Renal cortical epithelial cell (primary cell): ENCODE measurements around the gene NR2C2AP. TPM values are rescaled to one million over a fixed set of nuclear protein-coding genes. Genes with fewer than 3 reads are reported as not detected.
A peak's percentile ranks its signal among the peaks of the same experiment; 100 is the strongest.
"Not testable (repeated sequence)": the region's sequence is repeated elsewhere in the genome, so short reads cannot be mapped to it uniquely, and the experiment has no call there.

Experiments
- DNase-seq: peaks from one replicate; pipeline ENCODE4 v3.0.0-alpha.2; 2011; ENCODE audit warnings: low read depth
- total RNA-seq: library from RNA; depleted of rRNA; stranded (reverse); fragments of >200 nt; gene quantifications from 2 replicates; pipeline ENCODE4 v1.2.3, GENCODE V29; 2014

NR2C2AP gene
- 8.2 and 19.4 TPM in 2 replicates for total RNA-seq

DNA sequence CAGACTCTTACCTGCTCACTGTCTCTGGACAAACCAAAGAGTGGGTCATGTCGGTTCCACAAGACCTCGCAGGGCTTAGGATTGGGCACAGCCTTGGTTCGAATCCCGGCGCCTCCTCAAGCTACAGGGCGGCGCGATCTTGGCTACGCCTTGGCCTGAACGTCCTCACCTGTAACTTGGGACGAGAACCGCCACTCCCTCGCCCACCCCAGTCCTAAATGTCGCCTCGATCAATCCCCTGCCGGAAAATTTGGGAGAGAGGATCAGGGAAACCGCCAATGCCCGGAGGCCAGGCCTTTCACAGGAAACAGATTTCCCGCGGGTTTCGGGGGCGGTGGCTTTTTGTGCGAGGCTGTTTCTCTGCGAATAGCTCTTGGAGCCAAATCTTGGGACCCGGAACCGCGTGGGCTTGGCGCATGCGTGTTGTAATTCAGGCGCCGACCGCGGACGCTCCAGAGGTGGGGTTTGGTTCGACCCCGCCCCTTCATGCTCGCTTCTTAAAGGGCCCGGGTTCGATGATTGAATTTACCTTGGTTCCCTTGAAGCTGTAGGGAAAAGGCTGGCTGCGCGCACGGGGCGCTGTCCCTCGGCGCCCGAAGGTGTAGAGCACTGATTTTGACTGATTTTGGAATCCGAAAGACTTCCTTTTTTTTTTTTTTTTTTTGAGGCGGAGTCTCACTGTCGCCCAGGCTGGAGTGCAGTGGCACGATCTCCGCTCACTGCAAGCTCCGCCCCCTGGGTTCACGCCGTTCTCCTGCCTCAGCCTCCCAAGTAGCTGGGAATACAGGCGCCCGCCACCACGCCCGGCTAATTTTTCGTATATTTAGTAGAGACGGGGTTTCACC, at the start of gene NR2C2AP:
NR2C2AP (minus strand) TSS at position 403 of the 845 bp plus-strand sequence; CDS start at position 49, 354 bp downstream.
- peak; percentile 85 for DNase-seq

DNA sequence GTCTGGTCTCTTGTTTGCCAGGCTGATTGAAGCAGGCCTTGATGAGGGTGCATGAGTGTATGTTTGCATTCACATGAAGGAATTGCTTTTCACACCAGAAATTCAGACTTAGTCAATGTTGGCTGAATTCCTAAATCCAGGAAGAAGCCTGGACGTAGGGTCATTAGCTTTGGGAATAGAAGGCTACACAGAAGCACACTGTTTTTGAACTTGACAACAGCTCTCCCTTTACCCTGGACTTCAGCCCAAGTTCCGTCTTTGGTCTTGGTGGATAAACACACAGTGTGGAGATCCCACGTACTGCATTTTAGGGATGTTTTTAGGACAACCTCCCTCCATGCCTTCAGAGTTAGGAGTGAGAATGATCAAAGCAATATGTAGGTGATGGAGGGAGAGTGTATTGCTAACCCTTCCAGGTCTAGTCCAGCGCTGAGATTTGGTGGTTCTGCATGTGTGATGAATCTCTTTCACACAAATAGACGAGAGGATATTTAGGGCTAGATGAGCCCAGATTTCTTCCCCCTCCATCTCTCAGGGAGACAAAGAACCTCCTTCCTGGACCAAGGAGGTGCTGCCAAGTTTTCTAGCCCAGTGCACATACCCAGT, 47.1 kb upstream of the NR2C2AP start:
- DNase-seq = no peak

DNA sequence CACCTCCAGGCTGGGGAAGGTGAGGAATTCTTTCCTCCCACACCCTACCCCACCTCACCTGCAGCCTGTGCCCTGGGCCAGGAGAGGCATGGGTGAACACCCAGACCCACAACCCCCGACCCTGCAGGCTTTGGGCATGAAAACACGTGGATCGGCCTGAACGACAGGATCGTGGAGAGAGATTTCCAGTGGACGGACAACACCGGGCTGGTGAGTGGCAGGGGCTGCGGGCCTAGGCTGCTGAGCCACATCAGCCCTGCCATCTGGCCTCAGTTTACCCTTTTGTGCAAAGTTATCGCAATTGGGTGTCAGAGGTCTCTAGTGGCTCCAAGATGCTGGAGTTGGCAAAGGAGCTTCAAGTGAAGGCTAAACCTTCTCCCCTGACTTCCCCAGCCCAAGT, 37.3 kb upstream of the NR2C2AP start:
- no peak for DNase-seq

DNA sequence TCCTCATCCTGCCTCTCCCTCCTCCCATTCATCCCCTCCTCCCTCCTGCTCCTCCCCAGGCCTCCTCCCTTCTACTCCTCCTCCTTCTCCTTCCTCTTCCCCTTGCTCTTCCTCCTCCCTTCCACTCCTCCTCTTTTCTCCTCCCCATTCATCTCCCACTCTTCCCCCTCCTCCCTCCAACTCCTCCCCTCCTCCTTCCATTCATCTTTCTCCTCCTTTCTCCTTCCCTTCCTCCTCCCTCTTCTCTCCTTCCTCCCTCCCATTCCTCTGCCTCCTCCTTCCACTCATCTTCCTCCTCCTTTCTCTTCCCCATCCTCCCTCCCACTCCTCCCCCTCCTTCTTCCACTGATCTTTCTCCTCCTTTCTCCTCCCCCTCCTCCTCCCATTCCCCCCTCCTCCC, 36.5 kb upstream of the NR2C2AP start:
- DNase-seq = no peak

- no peak for DNase-seq
Measured at GRCh38 chr19:19238126-19238894, 35.1 kb upstream of the NR2C2AP start.

GRCh38 chr19:19236173-19236572, 33.0 kb upstream of the NR2C2AP start:
- DNase-seq = no peak

GRCh38 chr19:19234220-19234816, 31.1 kb upstream of the NR2C2AP start:
- DNase-seq = no peak

GRCh38 chr19:19232261-19232721, 29.1 kb upstream of the NR2C2AP start:
- no peak for DNase-seq

- no peak for DNase-seq
Measured at GRCh38 chr19:19230999-19231398, 27.8 kb upstream of the NR2C2AP start.

DNA sequence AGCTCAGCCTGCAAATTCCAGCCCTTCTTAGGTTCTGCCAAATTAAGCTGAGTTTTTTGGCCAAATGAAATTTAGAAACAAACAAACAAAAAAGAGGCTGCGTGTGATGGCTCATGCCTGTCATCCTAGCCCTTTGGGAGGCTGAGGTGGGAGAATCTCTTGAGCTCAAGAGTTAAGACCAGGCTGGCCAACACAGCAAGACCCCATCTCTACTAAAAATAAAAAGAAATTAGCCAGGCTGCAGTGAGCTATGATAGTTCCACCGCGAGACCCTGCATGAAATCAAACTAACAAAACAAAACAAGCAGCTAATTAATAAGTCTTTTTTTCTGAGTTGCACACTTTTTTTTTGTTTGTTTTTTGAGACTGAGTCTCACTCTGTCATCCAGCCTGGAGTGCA, 26.5 kb upstream of the NR2C2AP start:
- DNase-seq = no peak

- DNase-seq = no peak
Measured at GRCh38 chr19:19227217-19227616, 24.0 kb upstream of the NR2C2AP start.

DNA sequence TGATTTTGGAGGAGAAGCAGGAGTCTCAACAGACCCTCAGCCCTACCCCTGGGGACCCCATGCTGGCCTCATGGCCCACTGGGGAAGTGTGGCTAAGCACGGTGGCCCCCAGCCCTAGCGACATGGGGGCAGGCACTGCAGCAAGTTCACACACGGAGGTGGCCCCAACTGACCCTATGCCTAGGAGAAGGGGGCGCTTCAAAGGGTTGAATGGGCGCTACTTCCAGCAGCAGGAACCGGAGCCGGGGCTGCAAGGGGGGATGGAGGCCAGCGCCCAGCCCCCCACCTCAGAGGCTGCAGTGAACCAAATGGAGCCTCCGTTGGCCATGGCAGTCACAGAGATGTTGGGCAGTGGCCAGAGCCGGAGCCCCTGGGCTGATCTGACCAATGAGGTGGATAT, 23.4 kb upstream of the NR2C2AP start:
- no peak for DNase-seq

DNA sequence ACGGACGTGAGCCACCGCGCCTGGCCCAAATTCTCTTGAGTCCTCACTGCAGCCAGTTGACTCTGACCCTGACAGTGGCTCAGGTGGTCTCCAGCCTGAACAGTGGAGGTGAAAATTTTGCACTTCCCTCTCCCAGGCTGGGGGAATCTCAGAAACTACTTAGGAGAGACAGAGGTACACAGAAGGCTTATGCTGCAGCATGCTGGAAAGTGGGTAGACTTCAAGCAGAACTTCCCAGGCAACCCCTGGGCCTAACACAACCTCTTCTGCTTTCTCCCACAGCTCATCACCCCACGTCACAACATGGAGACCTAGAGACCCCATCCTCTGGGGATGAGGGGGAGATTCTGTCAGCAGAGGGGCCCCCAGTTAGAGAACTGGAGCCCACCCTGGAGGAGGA, 23.0 kb upstream of the NR2C2AP start:
- DNase-seq = no peak

DNA sequence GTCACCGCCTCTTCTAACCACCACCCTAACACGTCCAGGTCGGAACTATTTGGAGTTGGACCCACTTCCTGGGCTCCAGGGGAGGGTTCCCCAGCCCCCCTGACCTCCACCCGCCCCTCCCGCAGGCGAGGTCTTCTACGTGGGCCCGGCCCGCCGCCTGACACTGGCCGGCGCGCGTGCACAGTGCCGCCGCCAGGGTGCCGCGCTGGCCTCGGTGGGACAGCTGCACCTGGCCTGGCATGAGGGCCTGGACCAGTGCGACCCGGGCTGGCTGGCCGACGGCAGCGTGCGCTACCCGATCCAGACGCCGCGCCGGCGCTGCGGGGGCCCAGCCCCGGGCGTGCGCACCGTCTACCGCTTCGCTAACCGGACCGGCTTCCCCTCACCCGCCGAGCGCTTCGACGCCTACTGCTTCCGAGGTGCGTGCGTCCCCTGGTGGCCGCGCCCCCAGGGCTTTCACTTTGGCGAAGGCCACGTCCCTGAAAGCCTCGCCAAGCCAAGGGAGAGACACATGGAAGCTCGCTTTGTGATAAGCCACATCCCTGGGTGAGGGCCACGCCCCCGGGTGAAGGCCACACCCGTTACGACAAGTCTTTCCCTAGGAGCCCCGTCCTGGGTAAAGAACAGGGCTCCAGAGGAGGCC, 21.8 kb upstream of the NR2C2AP start:
- DNase-seq = peak; percentile 22

- DNase-seq = no peak
Measured at GRCh38 chr19:19224150-19224851, 21.1 kb upstream of the NR2C2AP start.

DNA sequence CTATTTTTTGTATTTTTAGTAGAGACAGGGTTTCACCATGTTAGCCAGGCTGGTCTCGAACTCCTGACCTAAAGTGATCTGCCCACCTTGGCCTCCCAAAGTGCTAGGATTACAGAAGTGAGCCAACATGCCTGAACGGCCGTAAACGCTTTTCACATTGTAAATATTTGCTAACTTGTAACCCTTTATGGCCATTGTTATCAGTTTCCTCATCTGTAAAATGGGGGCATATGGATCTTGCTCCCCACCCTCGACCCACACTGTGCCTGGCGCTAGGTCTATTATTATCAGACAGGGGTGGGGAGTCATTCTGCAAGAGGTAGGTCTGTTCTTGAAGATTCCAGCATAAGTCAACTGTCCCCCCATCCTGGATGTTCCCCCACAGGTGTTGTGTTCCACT, 20.4 kb upstream of the NR2C2AP start:
- DNase-seq = no peak

DNA sequence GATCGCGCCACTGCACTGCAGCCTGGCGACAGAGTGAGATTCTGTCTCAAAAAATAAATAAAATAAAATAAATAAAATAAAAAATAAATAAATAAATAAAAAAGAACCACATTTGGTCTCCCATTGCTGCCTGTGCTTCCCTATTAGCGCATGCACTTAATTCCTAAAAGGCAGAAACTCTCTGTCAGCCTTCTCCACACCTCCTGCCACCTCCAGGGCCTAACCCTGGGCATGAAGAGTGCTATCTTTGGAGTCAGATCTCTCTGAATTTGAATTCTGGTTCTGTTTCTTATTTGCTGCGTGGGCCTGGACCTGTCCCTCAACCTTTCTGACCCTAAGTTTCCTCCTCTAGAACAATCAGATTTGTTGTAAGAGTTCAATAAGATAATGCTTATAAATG, 19.8 kb upstream of the NR2C2AP start:
- DNase-seq = no peak

- not testable (repeated sequence) for DNase-seq
Measured at GRCh38 chr19:19221000-19221399, 17.8 kb upstream of the NR2C2AP start.

DNA sequence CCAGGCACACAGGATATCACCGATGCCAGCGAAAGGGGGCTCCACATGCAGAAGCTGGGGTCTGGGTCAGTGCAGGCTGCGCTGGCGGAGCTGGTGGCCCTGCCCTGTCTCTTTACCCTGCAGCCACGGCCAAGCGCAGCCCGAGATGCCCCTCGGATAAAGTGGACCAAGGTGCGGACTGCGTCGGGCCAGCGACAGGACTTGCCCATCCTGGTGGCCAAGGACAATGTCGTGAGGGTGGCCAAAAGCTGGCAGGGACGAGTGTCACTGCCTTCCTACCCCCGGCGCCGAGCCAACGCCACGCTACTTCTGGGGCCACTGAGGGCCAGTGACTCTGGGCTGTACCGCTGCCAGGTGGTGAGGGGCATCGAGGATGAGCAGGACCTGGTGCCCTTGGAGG, 15.7 kb upstream of the NR2C2AP start:
- DNase-seq = no peak

DNA sequence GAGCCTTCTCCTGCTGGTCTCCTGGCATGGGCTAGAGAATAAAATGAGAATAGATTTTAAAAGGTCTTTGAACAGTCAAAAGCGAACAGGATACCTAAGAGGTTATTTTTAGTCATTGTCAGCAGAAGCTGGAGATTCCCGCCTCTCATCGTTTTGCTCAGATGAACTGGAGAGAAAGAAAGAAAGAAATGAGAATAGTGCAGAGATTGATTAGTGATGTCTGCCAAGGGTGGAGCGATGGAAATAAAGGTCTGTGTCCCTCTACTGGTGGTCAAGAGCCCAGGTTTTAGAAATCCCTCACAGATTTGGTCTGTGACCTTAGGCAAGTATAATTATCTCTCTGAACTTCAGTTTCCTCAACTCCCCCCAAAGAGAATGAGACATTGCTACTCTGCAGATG, 13.9 kb upstream of the NR2C2AP start:
- no peak for DNase-seq

- no peak for DNase-seq
Measured at GRCh38 chr19:19215792-19216191, 12.6 kb upstream of the NR2C2AP start.
